T follicular helper cell (primary cell): Measurements from ENCODE around the gene ALS2.
"Not testable (repeated sequence)": the region's sequence is repeated elsewhere in the genome, so short reads cannot be mapped to it uniquely, and the experiment has no call there.

Experiments used
- DNase-seq: peaks from one replicate; pipeline ENCODE4 v3.0.0-alpha.2; 2020; ENCODE audit warnings: low read depth

Gene ALS2

GRCh38 chr2:201674794-201675193 is 105.9 kb downstream of the ALS2 start:
- no peak for DNase-seq

GRCh38 chr2:201674298-201674697 is 106.4 kb downstream of the ALS2 start:
- DNase-seq: no peak

GRCh38 chr2:201673546-201673945 is 107.2 kb downstream of the ALS2 start:
- DNase-seq: no peak

GRCh38 chr2:201671205-201671604 is 109.5 kb downstream of the ALS2 start:
- not testable (repeated sequence) for DNase-seq

- no peak for DNase-seq
Measured at GRCh38 chr2:201669865-201670264, 110.9 kb downstream of the ALS2 start.

- DNase-seq: no peak
Measured at GRCh38 chr2:201668402-201668910, 112.3 kb downstream of the ALS2 start.

- DNase-seq: no peak
Measured at GRCh38 chr2:201664334-201664733, 116.4 kb downstream of the ALS2 start.

GRCh38 chr2:201661366-201661765 is 119.4 kb downstream of the ALS2 start:
- DNase-seq: no peak

- no peak for DNase-seq
Measured at GRCh38 chr2:201660293-201660895, 120.3 kb downstream of the ALS2 start.

GRCh38 chr2:201656740-201657139 is 124.0 kb downstream of the ALS2 start:
- DNase-seq: no peak

- no peak for DNase-seq
Measured at GRCh38 chr2:201656102-201656501, 124.6 kb downstream of the ALS2 start.

GRCh38 chr2:201654616-201655384 is 125.9 kb downstream of the ALS2 start:
- no peak for DNase-seq

- no peak for DNase-seq
Measured at GRCh38 chr2:201653221-201653620, 127.5 kb downstream of the ALS2 start.
